Neuronal stem cell (in vitro differentiated cells): ENCODE results near the gene FAS.

ENCODE experiments used
- DNase-seq: peaks from one replicate; pipeline ENCODE4 v3.0.0-alpha.2; 2013; ENCODE audit warnings: low spot score
- H2AFZ ChIP-seq: one replicate; pipeline ENCODE4 v1.6.1; 2013; ENCODE audit warnings: mild to moderate bottlenecking, low read length, inconsistent platforms
- H2AK5ac ChIP-seq: 2 replicates; pipeline ENCODE4 v1.6.1; 2013; ENCODE audit warnings: low read depth, mild to moderate bottlenecking, inconsistent platforms, low read length, moderate library complexity, mixed read lengths
- H2BK120ac ChIP-seq: 2 replicates; pipeline ENCODE4 v1.6.1; 2013; ENCODE audit warnings: low read depth, mild to moderate bottlenecking, inconsistent platforms, low read length, moderate library complexity, mixed read lengths
- H2BK12ac ChIP-seq: one replicate; pipeline ENCODE4 v1.6.1; 2013; ENCODE audit warnings: low read length, inconsistent platforms
- H2BK15ac ChIP-seq: 2 replicates; pipeline ENCODE4 v1.6.1; 2013; ENCODE audit warnings: mild to moderate bottlenecking, low read length, inconsistent platforms, mixed read lengths
- H2BK5ac ChIP-seq: one replicate; pipeline ENCODE4 v1.6.1; 2013; ENCODE audit warnings: inconsistent platforms, mild to moderate bottlenecking, low read length, moderate library complexity
- H3K14ac ChIP-seq: one replicate; pipeline ENCODE4 v1.6.1; 2013; ENCODE audit warnings: low read length, inconsistent platforms
- H3K18ac ChIP-seq: 2 replicates; pipeline ENCODE4 v1.6.1; 2013; ENCODE audit warnings: low read length, inconsistent platforms
- H3K23ac ChIP-seq: 2 replicates; pipeline ENCODE4 v1.6.1; 2013; ENCODE audit warnings: low read depth, mild to moderate bottlenecking, mixed read lengths, low read length, inconsistent platforms; ENCODE audit not compliant: poor library complexity
- H3K27ac ChIP-seq: replicated peaks from 3 replicates; pipeline ENCODE4 v1.5.1; 2013; ENCODE audit warnings: low read length, inconsistent platforms
- H3K27me3 ChIP-seq, 3 experiments: 2 replicates each; pipeline ENCODE4 v1.6.1; 2013; ENCODE audit warnings: low read length in 3 of 3, mild to moderate bottlenecking in 2 of 3, inconsistent platforms in 1 of 3, low read depth in 1 of 3, mixed read lengths in 1 of 3, moderate library complexity in 1 of 3; ENCODE audit not compliant: control insufficient read depth in 3 of 3, insufficient read depth in 3 of 3
- H3K36me3 ChIP-seq, 2 donors: replicated peaks in 1 of 2; 2 replicates each; pipeline ENCODE4 v1.6.1; 2013; ENCODE audit warnings: low read length in 2 of 2; ENCODE audit not compliant: control insufficient read depth in 2 of 2, insufficient read depth in 2 of 2
- H3K4ac ChIP-seq: 2 replicates; pipeline ENCODE4 v1.6.1; 2013; ENCODE audit warnings: inconsistent platforms, mild to moderate bottlenecking, low read length, moderate library complexity
- H3K4me1 ChIP-seq, 2 donors: 1 replicate in 1 of 2; 2 replicates in 1 of 2; pipeline ENCODE4 v1.6.1; 2013; ENCODE audit warnings: low read length in 2 of 2, low read depth in 1 of 2; ENCODE audit not compliant: control insufficient read depth in 2 of 2, insufficient read depth in 1 of 2
- H3K4me2 ChIP-seq: one replicate; pipeline ENCODE4 v1.6.1; 2013; ENCODE audit warnings: mild to moderate bottlenecking, low read length, inconsistent platforms; ENCODE audit not compliant: insufficient read depth, poor library complexity, severe bottlenecking
- H3K4me3 ChIP-seq, 2 donors: 2 replicates each; pipeline ENCODE4 v1.5.1; 2013; ENCODE audit warnings: low read length in 2 of 2, mild to moderate bottlenecking in 2 of 2, inconsistent platforms in 1 of 2, moderate library complexity in 1 of 2
- H3K79me1 ChIP-seq: one replicate; pipeline ENCODE4 v1.6.1; 2013; ENCODE audit warnings: low read depth, mild to moderate bottlenecking, inconsistent platforms, low read length, moderate library complexity
- H3K9ac ChIP-seq: one replicate; pipeline ENCODE4 v1.6.1; 2013; ENCODE audit warnings: mild to moderate bottlenecking, low read depth, low read length, inconsistent platforms; ENCODE audit not compliant: poor library complexity
- H3K9me3 ChIP-seq, 2 donors: replicated peaks in 1 of 2; 2 replicates each; pipeline versions ENCODE3 to v1.6.1; 2013; ENCODE audit warnings: low read length in 2 of 2, mild to moderate bottlenecking in 2 of 2, inconsistent platforms in 1 of 2, low read depth in 1 of 2, mixed read lengths in 1 of 2, moderate library complexity in 1 of 2; ENCODE audit not compliant: control insufficient read depth in 2 of 2, insufficient read depth in 1 of 2
- H4K8ac ChIP-seq: one replicate; pipeline ENCODE4 v1.6.1; 2013; ENCODE audit warnings: low read depth, mild to moderate bottlenecking, inconsistent platforms, low read length, moderate library complexity
- H4K91ac ChIP-seq: one replicate; pipeline ENCODE4 v1.6.1; 2013; ENCODE audit warnings: low read length, low read depth, mild to moderate bottlenecking, inconsistent platforms; ENCODE audit not compliant: poor library complexity
- WGBS, 2 donors: extraction: QIAGEN DNeasy Blood & Tissue Kit; methylation state at CpG; one replicate each; pipeline ENCODE4 v1.1.7; 2013; ENCODE audit warnings: missing lambda C conversion rate in 2 of 2, mixed read lengths in 1 of 2; ENCODE audit not compliant: insufficient read length in 2 of 2, insufficient replicate concordance in 1 of 2; ENCODE audit errors: extremely low coverage in 2 of 2; 5-methylcytosine and 5-hydroxymethylcytosine counted together

FAS gene

DNA sequence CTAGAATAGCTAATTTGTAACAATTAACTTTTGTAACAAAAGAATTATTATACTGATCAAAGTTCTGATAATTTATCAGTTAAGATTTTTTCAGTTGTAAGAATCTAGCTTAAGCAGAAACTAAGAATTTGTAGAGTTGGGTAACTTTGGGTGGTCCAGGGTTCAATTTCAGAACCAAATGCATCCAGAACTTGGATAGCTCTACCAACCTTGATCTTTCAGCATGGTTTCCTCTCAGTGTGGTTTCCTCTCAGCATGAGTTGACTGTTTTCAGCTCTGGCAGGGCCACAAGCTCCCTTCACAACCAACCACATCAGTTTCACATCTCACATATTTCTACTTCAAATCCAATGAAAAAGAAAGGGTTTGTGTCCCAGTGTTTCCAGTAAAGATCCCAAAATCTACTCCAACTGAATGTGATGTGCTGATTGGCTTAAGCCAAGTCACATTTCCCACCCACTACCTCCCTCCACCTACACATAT, 3.3 kb upstream of the FAS start:
- H3K36me3 ChIP-seq, result no peaks in the 10 kb centered on the region
- H3K4me1 ChIP-seq, result peaks cover 5 to 7% of the 10 kb centered on the region in 2 donors
- H2BK120ac ChIP-seq, result no peak overlapping the region
- no peak overlapping the region for H4K8ac ChIP-seq
- no peak overlapping the region for H2AK5ac ChIP-seq
- H3K9me3 ChIP-seq, result no peaks in the 10 kb centered on the region
- DNase-seq, result no peak
- H3K27ac ChIP-seq, result no peak overlapping the region
- no peak overlapping the region for H2BK12ac ChIP-seq
- no peak overlapping the region for H3K4me2 ChIP-seq
- H2BK15ac ChIP-seq, result no peak overlapping the region
- no peak overlapping the region for H3K18ac ChIP-seq
- no peaks in the 10 kb centered on the region for H3K27me3 ChIP-seq
- no peak overlapping the region for H3K9ac ChIP-seq
- H3K79me1 ChIP-seq, result no peaks in the 10 kb centered on the region
- H3K4me3 ChIP-seq, result no peak overlapping the region
- no peak overlapping the region for H2BK5ac ChIP-seq
- H2AFZ ChIP-seq, result no peak overlapping the region
- H3K14ac ChIP-seq, result no peak overlapping the region
- no peak overlapping the region for H3K23ac ChIP-seq
- no peak overlapping the region for H3K4ac ChIP-seq
- H4K91ac ChIP-seq, result no peak overlapping the region

DNA sequence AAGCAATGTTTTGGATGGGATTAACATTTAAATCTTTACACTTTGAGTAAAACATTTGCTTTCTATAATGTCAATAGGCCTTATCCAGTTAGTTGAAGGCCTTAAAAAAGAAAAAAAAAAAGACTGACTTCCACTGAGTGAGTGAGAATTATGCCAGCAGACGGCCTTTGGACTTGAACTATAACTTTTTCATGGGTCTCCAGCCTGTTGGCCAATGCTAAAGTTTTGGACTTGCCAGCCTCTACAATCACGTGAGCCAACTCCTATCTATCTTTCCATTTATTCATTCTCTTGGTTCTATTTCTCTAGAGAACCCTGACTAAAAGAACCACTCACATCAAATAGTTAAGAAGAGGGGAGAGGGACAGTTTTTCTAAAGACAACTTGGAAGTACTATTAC, 2.8 kb upstream of the FAS start:
- Histone ChIP-seq H3K23ac (no peak overlapping the region), H3K4me2 (no peak overlapping the region), H3K79me1 (no peaks in the 10 kb centered on the region), H4K91ac (no peak overlapping the region), H3K9me3 (no peaks in the 10 kb centered on the region), H2BK15ac (no peak overlapping the region), H4K8ac (no peak overlapping the region), H2BK120ac (no peak overlapping the region), H3K18ac (no peak overlapping the region), H3K27me3 (no peaks in the 10 kb centered on the region), H3K4me1 (peaks cover 5 to 10% of the 10 kb centered on the region in 2 donors), H2BK12ac (no peak overlapping the region), H3K4me3 (no peak overlapping the region), H2BK5ac (no peak overlapping the region), H3K9ac (no peak overlapping the region), H3K4ac (no peak overlapping the region), H3K27ac (no peak overlapping the region), H3K14ac (no peak overlapping the region), H3K36me3 (no peaks in the 10 kb centered on the region), H2AFZ (no peak overlapping the region), H2AK5ac (no peak overlapping the region)
- WGBS, 2 donors, result no CpG with 5 or more reads among the region's 2 CpGs
- DNase-seq, result no peak

DNA sequence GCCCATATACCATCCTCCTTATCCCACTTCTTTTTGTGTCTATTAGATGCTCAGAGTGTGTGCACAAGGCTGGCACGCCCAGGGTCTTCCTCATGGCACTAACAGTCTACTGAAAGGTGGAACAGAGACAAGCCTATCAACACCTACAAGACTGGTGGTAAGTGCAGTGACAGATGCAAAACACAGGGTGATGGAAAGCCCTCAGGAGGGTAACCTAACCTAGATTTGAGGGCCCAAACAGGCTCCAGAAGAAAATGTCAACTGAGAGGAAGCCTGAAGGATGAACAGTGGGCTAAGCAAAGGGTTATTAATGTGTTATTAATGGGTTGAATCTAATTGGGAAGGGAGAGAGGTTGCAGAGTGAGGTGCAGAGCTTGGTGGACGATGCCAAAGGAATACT, 1.2 kb upstream of the FAS start:
- H3K4me3 ChIP-seq, result no peak overlapping the region

DNA sequence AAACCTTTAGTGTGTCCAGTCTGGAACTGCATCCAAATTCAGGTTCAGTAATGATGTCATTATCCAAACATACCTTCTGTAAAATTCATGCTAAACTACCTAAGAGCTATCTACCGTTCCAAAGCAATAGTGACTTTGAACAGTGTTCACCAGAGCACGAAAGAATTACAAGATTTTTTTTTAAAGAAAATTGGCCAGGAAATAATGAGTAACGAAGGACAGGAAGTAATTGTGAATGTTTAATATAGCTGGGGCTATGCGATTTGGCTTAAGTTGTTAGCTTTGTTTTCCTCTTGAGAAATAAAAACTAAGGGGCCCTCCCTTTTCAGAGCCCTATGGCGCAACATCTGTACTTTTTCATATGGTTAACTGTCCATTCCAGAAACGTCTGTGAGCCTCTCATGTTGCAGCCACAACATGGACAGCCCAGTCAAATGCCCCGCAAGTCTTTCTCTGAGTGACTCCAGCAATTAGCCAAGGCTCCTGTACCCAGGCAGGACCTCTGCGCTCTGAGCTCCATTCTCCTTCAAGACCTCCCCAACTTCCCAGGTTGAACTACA, 694 bp upstream of the FAS start:
- WGBS, 2 donors, result no CpG with 5 or more reads among the region's 8 CpGs
- H3K4me2 ChIP-seq, result peak overlapping the region; percentile 91
- H2AK5ac ChIP-seq, result no peak overlapping the region
- no peak overlapping the region for H3K14ac ChIP-seq
- no peak overlapping the region for H3K18ac ChIP-seq
- no peak overlapping the region for H2BK5ac ChIP-seq
- no peaks in the 10 kb centered on the region for H3K79me1 ChIP-seq
- no peak for DNase-seq
- H3K27ac ChIP-seq, result no peak overlapping the region
- no peaks in the 10 kb centered on the region for H3K27me3 ChIP-seq
- H2BK12ac ChIP-seq, result no peak overlapping the region
- no peaks in the 10 kb centered on the region for H3K36me3 ChIP-seq
- no peak overlapping the region for H2BK15ac ChIP-seq
- H3K4me3 ChIP-seq, result peak overlapping the region; percentile 52 to 93
- no peak overlapping the region for H4K8ac ChIP-seq
- H3K23ac ChIP-seq, result no peak overlapping the region
- peak overlapping the region; percentile 82 for H3K9ac ChIP-seq
- H2AFZ ChIP-seq, result peak overlapping the region; percentile 95
- H4K91ac ChIP-seq, result no peak overlapping the region
- peaks cover 7 to 20% of the 10 kb centered on the region in 2 donors for H3K4me1 ChIP-seq
- H3K4ac ChIP-seq, result no peak overlapping the region
- H2BK120ac ChIP-seq, result no peak overlapping the region
- H3K9me3 ChIP-seq, result no peaks in the 10 kb centered on the region

More for the DNA sequence above, 1.2 kb upstream of the FAS start:
- Histone ChIP-seq H3K36me3 (no peaks in the 10 kb centered on the region), H2BK15ac (no peak overlapping the region), H3K4me1 (peaks cover 7 to 20% of the 10 kb centered on the region in 2 donors), H4K8ac (no peak overlapping the region), H2BK5ac (no peak overlapping the region), H3K27me3 (no peaks in the 10 kb centered on the region), H3K79me1 (no peaks in the 10 kb centered on the region), H2BK12ac (no peak overlapping the region), H3K14ac (no peak overlapping the region), H3K9ac (no peak overlapping the region), H3K4ac (no peak overlapping the region), H4K91ac (no peak overlapping the region), H2BK120ac (no peak overlapping the region), H3K18ac (no peak overlapping the region), H3K4me2 (no peak overlapping the region), H3K27ac (no peak overlapping the region), H2AFZ (no peak overlapping the region), H2AK5ac (no peak overlapping the region), H3K9me3 (no peaks in the 10 kb centered on the region), H3K23ac (no peak overlapping the region)
- WGBS, 2 donors, result no CpG with 5 or more reads among the region's 2 CpGs
- DNase-seq, result no peak
